HFF-Myc (cell line): Measurements from ENCODE around the gene NOTCH2.

Source experiments
- DNase-seq: peaks from one replicate; pipeline ENCODE4 v3.0.0-alpha.2; 2011; ENCODE audit warnings: low read depth; ENCODE audit errors: extremely low read depth
- H3K4me3 ChIP-seq: replicated peaks from 2 replicates; pipeline ENCODE4 v1.5.1; 2011; ENCODE audit warnings: low read depth, mild to moderate bottlenecking, control low read depth, low read length
- CTCF ChIP-seq: IDR thresholded peaks from 2 replicates; pipeline ENCODE4 v1.5.1; 2012; ENCODE audit warnings: mild to moderate bottlenecking, low read depth, low read length, control low read depth; ENCODE audit errors: missing control alignments

Gene NOTCH2

GRCh38 chr1:119873135-119874015, 196.1 kb downstream of the NOTCH2 start:
- TF ChIP-seq CTCF = no peak
- no peak overlapping the region for H3K4me3 ChIP-seq
- no peak for DNase-seq

DNA sequence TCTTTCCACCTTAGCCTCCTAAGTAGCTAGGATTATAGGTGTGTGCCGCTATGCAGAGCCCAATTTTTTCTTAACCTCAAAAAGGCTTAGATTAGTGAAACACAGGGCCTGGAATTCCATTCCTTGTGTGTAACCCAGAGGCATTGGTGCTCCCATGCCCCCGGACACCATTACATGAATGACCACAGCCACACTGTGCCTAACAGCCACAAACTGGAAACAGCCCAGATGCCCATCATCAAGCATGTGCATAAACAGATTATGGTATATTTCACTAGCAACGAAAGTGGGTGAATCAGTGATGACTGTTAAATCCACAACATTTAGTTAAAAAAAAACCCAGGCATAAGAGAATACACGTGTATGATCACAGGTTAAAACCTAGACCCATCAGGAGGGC, 197.6 kb downstream of the NOTCH2 start:
- TF ChIP-seq CTCF = no peak
- no peak for DNase-seq
- no peak overlapping the region for H3K4me3 ChIP-seq

- TF ChIP-seq CTCF = peak; percentile 99
- no peak overlapping the region for H3K4me3 ChIP-seq
- DNase-seq = no peak
These were observed 198.4 kb downstream of the NOTCH2 start for GRCh38 chr1:119870917-119871596.

- no peak for TF ChIP-seq CTCF
- no peak for DNase-seq
- H3K4me3 ChIP-seq = no peak overlapping the region
These were observed 199.5 kb downstream of the NOTCH2 start for GRCh38 chr1:119869995-119870394.

- DNase-seq = no peak
- no peak for TF ChIP-seq CTCF
- H3K4me3 ChIP-seq = no peak overlapping the region
These were observed 201.3 kb downstream of the NOTCH2 start for GRCh38 chr1:119868176-119868575.

DNA sequence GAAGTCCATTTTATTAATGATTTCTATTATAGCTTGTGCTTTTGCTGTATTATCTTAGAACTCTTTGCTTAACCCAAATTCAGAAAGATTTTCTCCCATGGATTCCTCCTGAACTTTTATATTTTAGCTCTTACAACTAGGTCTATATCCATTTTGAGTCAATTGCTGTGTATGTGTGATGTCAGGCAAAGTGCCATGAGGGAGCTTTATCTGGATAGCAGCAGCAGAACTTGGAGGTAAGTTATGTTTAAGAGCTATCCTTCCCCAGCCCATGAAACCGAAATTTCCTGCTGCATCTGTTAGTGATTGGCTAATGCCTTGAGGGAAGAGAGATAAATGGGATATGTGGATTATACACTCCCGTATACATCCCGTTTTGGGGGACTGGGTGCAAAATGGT, 203.0 kb downstream of the NOTCH2 start:
- no peak for DNase-seq
- no peak for TF ChIP-seq CTCF

More for the DNA sequence above, 203.0 kb downstream of the NOTCH2 start:
- H3K4me3 ChIP-seq = no peak overlapping the region
